K562 (cell line): ENCODE results near the gene NRM. TPM values are rescaled to one million over a fixed set of nuclear protein-coding genes. Genes with fewer than 3 reads are reported as not detected.

Experiments
- EGR1 ChIP-seq: fragments of 450-650 bp; conservative IDR thresholded peaks from 2 replicates; pipeline ENCODE4 v1.6.1; 2017; ENCODE audit warnings: mild to moderate bottlenecking
- HSF4 ChIP-seq: fragments of 250-450 bp; sonication (Bioruptor Pico); IDR thresholded peaks from 2 replicates; pipeline ENCODE4 v2.1.2; 2022; ENCODE audit warnings: mild to moderate bottlenecking, moderate library complexity, borderline replicate concordance
- MYNN ChIP-seq, 2 experiments: sonication (generic); formaldehyde crosslinking in 1 of 2; IDR thresholded peaks; 2 replicates each; pipeline versions ENCODE4 v1.5.0 to v1.6.1; 2016 to 2020; ENCODE audit warnings: antibody characterized with exemption in 1 of 2, missing genetic modification reagents in 1 of 2
- NCOA2 ChIP-seq, 2 experiments: fragments of 450-650 bp; IDR thresholded peaks; 2 replicates each; pipeline ENCODE4 v1.6.1; 2018; ENCODE audit warnings: mild to moderate bottlenecking in 2 of 2, moderate library complexity in 1 of 2; ENCODE audit not compliant: partially characterized antibody in 2 of 2
- POLR2G ChIP-seq: fragments of 200-400 bp; formaldehyde crosslinking; IDR thresholded peaks from 2 replicates; pipeline ENCODE4 v1.6.1; 2017; ENCODE audit warnings: low read depth, mild to moderate bottlenecking, antibody characterized with exemption, low read length, moderate library complexity
- SMAD1 ChIP-seq: fragments of 150-350 bp; IDR thresholded peaks from 2 replicates; pipeline ENCODE4 v1.6.1; 2014; ENCODE audit warnings: low read length, low read depth; ENCODE audit not compliant: partially characterized antibody
- SP2 ChIP-seq: IDR thresholded peaks from 2 replicates; pipeline ENCODE4 v1.6.1; 2011; ENCODE audit warnings: mild to moderate bottlenecking, low read depth, low read length, moderate library complexity; ENCODE audit not compliant: poor library complexity, severe bottlenecking; ENCODE audit errors: extremely low read depth
- TAF15 ChIP-seq: fragments of 200-400 bp; formaldehyde crosslinking; IDR thresholded peaks from 2 replicates; pipeline ENCODE4 v1.6.1; 2017; ENCODE audit warnings: mild to moderate bottlenecking, low read depth, low read length, moderate library complexity
- USF1 ChIP-seq: sonication (generic); formaldehyde crosslinking; IDR thresholded peaks from 2 replicates; pipeline ENCODE4 v1.9.0; 2022; ENCODE audit warnings: mild to moderate bottlenecking, missing genetic modification reagents
- polyA plus RNA-seq, 8 experiments: library from polyadenylated mRNA; depleted of rRNA in 4 of 8; stranded (reverse) in 5 of 8; unstranded in 3 of 8; fragments of >200 nt; fragmentation: Nextera tagmentation in 2 of 8; fragmentation: Illumina TruSeq in 1 of 8; extraction: Ambion mirVana in 2 of 8; extraction: Trizol in 1 of 8; gene quantifications; 2 replicates each; pipeline versions ENCODE4 v1.2.1 to v1.2.3, GENCODE V29; 2011 to 2014; ENCODE audit warnings: inconsistent platforms in 1 of 8, missing spikeins in 1 of 8
- total RNA-seq, 7 experiments: library from RNA; depleted of rRNA in 6 of 7; stranded (reverse); fragments of >200 nt in 6 of 7; fragmentation: Illumina TruSeq in 2 of 7; extraction: Trizol in 2 of 7; gene quantifications; 2 replicates each; pipeline versions ENCODE4 v1.2.1 to v1.2.3, GENCODE V29; 2011 to 2021; ENCODE audit warnings: low replicate concordance in 1 of 7
- TF ChIP-seq, protein P1 (sequence below): fragments of 250-450 bp; sonication (Bioruptor Pico); IDR thresholded peaks from 2 replicates; pipeline ENCODE4 v1.5.0; 2022; ENCODE audit warnings: mild to moderate bottlenecking
- TF ChIP-seq, protein P2 (sequence below): fragments of 250-450 bp; sonication (Bioruptor Pico); IDR thresholded peaks from 2 replicates; pipeline ENCODE4 v1.8.0; 2021; ENCODE audit warnings: moderate library complexity, mild to moderate bottlenecking, inconsistent platforms
- TF ChIP-seq, protein P3 (sequence below): fragments of 250-450 bp; sonication (Bioruptor Pico); IDR thresholded peaks from 2 replicates; pipeline ENCODE4 v1.4.0; 2020
- TF ChIP-seq, protein P4 (sequence below): fragments of 450-650 bp; IDR thresholded peaks from 2 replicates; pipeline ENCODE4 v1.6.1; 2018; ENCODE audit not compliant: partially characterized antibody

The NRM gene
- total and polyA plus RNA-seq, 9 of the 15 experiments (the other 6 are each of a cell fraction or from before 2014, with no cell fraction given) = 9.7 to 58.2 (median 18.1) TPM

DNA sequence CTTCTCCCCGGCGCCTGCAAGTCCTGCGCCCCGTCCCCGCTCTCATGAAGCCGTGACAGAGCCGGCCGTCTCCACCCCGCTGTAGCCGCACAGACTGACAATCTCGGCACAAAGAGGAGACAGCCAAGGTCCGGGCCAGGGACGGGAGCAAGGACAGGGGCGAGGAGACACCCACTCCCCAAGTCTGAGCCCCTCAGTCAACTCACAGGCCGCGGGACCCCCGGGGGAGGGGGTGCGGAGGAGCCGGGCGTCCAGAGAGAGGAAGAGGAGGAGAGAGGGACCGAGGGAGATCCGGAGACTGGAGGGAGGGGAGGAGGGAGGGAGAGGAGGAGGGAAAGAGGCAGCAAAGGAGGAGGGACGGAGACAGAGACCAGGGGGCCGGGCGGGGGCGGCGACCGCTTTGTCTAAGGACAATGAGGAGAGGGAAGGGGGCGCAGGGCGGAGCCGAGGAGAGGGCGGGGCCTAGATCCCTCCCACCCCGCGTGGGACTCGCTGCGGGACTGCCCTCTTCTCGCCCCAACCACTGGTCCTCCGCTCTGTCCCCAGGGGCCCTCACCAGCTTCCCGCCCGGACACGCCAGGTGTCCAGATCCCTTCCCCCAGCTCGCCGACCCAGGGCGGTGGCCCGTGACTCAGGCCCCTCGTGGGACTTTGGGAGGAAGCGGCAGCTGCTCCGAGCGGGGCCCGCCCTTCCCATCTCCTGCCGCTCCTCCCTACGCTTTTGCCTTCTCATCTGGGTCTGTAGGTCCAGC, 3.7 kb downstream of the NRM start (continued):
- TF ChIP-seq, protein P1, sequence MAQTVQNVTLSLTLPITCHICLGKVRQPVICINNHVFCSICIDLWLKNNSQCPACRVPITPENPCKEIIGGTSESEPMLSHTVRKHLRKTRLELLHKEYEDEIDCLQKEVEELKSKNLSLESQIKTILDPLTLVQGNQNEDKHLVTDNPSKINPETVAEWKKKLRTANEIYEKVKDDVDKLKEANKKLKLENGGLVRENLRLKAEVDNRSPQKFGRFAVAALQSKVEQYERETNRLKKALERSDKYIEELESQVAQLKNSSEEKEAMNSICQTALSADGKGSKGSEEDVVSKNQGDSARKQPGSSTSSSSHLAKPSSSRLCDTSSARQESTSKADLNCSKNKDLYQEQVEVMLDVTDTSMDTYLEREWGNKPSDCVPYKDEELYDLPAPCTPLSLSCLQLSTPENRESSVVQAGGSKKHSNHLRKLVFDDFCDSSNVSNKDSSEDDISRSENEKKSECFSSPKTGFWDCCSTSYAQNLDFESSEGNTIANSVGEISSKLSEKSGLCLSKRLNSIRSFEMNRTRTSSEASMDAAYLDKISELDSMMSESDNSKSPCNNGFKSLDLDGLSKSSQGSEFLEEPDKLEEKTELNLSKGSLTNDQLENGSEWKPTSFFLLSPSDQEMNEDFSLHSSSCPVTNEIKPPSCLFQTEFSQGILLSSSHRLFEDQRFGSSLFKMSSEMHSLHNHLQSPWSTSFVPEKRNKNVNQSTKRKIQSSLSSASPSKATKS (CRISPR knock-in tag) = no peak
- TF ChIP-seq, protein P2, sequence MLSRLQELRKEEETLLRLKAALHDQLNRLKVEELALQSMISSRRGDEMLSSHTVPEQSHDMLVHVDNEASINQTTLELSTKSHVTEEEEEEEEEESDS = no peak
- TF ChIP-seq NCOA2 (IDR thresholded peaks at IDR 0.05; ENCODE audit: partially characterized antibody in 2 of 2) = no peak
- TF ChIP-seq MYNN (IDR thresholded peaks at IDR 0.05) = peak; percentile 77; the same call in 1 of the 2 replicates
- TF ChIP-seq MYNN (CRISPR knock-in tag; IDR thresholded peaks at IDR 0.05) = no peak
- no peak for TF ChIP-seq SMAD1
- TF ChIP-seq, protein P3, sequence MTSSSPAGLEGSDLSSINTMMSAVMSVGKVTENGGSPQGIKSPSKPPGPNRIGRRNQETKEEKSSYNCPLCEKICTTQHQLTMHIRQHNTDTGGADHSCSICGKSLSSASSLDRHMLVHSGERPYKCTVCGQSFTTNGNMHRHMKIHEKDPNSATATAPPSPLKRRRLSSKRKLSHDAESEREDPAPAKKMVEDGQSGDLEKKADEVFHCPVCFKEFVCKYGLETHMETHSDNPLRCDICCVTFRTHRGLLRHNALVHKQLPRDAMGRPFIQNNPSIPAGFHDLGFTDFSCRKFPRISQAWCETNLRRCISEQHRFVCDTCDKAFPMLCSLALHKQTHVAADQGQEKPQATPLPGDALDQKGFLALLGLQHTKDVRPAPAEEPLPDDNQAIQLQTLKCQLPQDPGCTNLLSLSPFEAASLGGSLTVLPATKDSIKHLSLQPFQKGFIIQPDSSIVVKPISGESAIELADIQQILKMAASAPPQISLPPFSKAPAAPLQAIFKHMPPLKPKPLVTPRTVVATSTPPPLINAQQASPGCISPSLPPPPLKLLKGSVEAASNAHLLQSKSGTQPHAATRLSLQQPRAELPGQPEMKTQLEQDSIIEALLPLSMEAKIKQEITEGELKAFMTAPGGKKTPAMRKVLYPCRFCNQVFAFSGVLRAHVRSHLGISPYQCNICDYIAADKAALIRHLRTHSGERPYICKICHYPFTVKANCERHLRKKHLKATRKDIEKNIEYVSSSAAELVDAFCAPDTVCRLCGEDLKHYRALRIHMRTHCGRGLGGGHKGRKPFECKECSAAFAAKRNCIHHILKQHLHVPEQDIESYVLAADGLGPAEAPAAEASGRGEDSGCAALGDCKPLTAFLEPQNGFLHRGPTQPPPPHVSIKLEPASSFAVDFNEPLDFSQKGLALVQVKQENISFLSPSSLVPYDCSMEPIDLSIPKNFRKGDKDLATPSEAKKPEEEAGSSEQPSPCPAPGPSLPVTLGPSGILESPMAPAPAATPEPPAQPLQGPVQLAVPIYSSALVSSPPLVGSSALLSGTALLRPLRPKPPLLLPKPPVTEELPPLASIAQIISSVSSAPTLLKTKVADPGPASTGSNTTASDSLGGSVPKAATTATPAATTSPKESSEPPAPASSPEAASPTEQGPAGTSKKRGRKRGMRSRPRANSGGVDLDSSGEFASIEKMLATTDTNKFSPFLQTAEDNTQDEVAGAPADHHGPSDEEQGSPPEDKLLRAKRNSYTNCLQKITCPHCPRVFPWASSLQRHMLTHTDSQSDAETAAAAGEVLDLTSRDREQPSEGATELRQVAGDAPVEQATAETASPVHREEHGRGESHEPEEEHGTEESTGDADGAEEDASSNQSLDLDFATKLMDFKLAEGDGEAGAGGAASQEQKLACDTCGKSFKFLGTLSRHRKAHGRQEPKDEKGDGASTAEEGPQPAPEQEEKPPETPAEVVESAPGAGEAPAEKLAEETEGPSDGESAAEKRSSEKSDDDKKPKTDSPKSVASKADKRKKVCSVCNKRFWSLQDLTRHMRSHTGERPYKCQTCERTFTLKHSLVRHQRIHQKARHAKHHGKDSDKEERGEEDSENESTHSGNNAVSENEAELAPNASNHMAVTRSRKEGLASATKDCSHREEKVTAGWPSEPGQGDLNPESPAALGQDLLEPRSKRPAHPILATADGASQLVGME (CRISPR knock-in tag) = peak; percentile 50
- no peak for TF ChIP-seq HSF4
- no peak for TF ChIP-seq SP2
- peak; percentile 77 for TF ChIP-seq USF1 (CRISPR knock-in tag)
- TF ChIP-seq POLR2G = peak; percentile 85
- no peak for TF ChIP-seq TAF15
- TF ChIP-seq, protein P4, sequence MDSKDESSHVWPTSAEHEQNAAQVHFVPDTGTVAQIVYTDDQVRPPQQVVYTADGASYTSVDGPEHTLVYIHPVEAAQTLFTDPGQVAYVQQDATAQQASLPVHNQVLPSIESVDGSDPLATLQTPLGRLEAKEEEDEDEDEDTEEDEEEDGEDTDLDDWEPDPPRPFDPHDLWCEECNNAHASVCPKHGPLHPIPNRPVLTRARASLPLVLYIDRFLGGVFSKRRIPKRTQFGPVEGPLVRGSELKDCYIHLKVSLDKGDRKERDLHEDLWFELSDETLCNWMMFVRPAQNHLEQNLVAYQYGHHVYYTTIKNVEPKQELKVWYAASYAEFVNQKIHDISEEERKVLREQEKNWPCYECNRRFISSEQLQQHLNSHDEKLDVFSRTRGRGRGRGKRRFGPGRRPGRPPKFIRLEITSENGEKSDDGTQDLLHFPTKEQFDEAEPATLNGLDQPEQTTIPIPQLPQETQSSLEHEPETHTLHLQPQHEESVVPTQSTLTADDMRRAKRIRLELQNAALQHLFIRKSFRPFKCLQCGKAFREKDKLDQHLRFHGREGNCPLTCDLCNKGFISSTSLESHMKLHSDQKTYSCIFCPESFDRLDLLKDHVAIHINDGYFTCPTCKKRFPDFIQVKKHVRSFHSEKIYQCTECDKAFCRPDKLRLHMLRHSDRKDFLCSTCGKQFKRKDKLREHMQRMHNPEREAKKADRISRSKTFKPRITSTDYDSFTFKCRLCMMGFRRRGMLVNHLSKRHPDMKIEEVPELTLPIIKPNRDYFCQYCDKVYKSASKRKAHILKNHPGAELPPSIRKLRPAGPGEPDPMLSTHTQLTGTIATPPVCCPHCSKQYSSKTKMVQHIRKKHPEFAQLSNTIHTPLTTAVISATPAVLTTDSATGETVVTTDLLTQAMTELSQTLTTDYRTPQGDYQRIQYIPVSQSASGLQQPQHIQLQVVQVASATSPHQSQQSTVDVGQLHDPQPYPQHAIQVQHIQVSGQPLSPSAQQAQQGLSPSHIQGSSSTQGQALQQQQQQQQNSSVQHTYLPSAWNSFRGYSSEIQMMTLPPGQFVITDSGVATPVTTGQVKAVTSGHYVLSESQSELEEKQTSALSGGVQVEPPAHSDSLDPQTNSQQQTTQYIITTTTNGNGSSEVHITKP = peak; percentile 83
- TF ChIP-seq EGR1 = peak; percentile 98
